GM12878 (cell line): ENCODE measurements around the gene INSRR.

Experiments used
- ATF7 ChIP-seq: fragments of 450-650 bp; IDR thresholded peaks from 2 replicates; pipeline ENCODE4 v1.6.1; 2016; ENCODE audit warnings: low read depth, mild to moderate bottlenecking
- EP300 ChIP-seq, 2 experiments: fragments of 150-350 bp in 1 of 2; IDR thresholded peaks; 2 replicates each; pipeline ENCODE4 v1.6.1; 2011 to 2012; ENCODE audit warnings: low read depth in 2 of 2, low read length in 2 of 2, borderline replicate concordance in 1 of 2, improper control_type of control experiment in 1 of 2, inconsistent platforms in 1 of 2; ENCODE audit not compliant: control insufficient read depth in 1 of 2
- EZH2 ChIP-seq: IDR thresholded peaks from 2 replicates; pipeline ENCODE4 v1.6.1; 2012; ENCODE audit warnings: low read depth, mild to moderate bottlenecking, control low read depth, inconsistent platforms, low read length, borderline replicate concordance; ENCODE audit not compliant: control insufficient read depth
- FOS ChIP-seq: IDR thresholded peaks from 3 replicates; pipeline ENCODE4 v1.6.1; 2011; ENCODE audit warnings: borderline replicate concordance; ENCODE audit not compliant: insufficient read length; ENCODE audit errors: extremely low read depth
- GABPA ChIP-seq: IDR thresholded peaks from 2 replicates; pipeline ENCODE4 v1.6.1; 2014; ENCODE audit warnings: antibody characterized with exemption, low read depth, mild to moderate bottlenecking, inconsistent platforms
- PAX8 ChIP-seq: fragments of 450-650 bp; IDR thresholded peaks from 2 replicates; pipeline ENCODE4 v1.6.1; 2017; ENCODE audit warnings: mild to moderate bottlenecking, moderate library complexity
- RAD21 ChIP-seq: IDR thresholded peaks from 2 replicates; pipeline ENCODE4 v1.6.1; 2011; ENCODE audit warnings: mild to moderate bottlenecking, low read depth, low read length, moderate library complexity; ENCODE audit not compliant: insufficient read depth
- TBL1XR1 ChIP-seq: IDR thresholded peaks from 2 replicates; pipeline ENCODE4 v1.6.1; 2012; ENCODE audit warnings: low read depth, low read length, improper control_type of control experiment
- YY1 ChIP-seq: IDR thresholded peaks from 2 replicates; pipeline ENCODE4 v1.6.1; 2011; ENCODE audit warnings: low read depth, mild to moderate bottlenecking, low read length
- TF ChIP-seq, protein P1 (sequence below), 3 experiments: IDR thresholded peaks in 2 of 3; conservative IDR thresholded peaks in 1 of 3; 2 replicates each; pipeline ENCODE4 v1.5.1; 2011; ENCODE audit warnings: low read depth in 3 of 3, low read length in 3 of 3, mild to moderate bottlenecking in 3 of 3, control low read depth in 2 of 3, moderate library complexity in 2 of 3, inconsistent platforms in 1 of 3, mixed read lengths in 1 of 3; ENCODE audit not compliant: control insufficient read depth in 2 of 3, insufficient read depth in 1 of 3; ENCODE audit errors: extremely low read depth in 1 of 3
- TF ChIP-seq, protein P2 (sequence below): IDR thresholded peaks from 2 replicates; pipeline ENCODE4 v1.6.1; 2011; ENCODE audit warnings: borderline replicate concordance, low read depth, mild to moderate bottlenecking, moderate library complexity, low read length; ENCODE audit not compliant: insufficient read depth, poor library complexity, severe bottlenecking

DNA sequence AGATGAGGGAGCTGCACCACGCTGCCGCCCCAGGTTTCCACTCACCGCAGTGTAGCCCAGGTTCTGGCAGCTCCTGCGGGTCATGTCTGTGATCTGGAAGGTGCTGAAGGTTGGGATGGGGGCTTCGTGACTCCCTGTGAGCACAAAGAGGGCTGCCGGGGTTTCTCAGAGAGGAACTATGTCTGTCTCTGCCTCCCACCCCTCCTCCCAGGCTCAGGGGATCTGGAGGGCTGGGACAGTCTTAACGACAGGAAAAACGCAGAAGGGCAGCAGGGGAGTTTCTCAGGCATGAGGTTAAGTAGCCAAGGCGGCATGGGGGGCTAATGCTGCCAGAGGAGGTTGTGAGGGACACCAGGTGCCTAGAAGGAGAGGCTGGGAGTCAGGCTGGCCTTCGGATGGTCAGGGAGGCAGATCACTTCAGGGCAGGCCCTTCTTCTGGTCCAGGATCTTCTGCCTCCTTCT lies 42.9 kb downstream of the INSRR start:
- no peak for TF ChIP-seq TBL1XR1
- TF ChIP-seq, protein P1, sequence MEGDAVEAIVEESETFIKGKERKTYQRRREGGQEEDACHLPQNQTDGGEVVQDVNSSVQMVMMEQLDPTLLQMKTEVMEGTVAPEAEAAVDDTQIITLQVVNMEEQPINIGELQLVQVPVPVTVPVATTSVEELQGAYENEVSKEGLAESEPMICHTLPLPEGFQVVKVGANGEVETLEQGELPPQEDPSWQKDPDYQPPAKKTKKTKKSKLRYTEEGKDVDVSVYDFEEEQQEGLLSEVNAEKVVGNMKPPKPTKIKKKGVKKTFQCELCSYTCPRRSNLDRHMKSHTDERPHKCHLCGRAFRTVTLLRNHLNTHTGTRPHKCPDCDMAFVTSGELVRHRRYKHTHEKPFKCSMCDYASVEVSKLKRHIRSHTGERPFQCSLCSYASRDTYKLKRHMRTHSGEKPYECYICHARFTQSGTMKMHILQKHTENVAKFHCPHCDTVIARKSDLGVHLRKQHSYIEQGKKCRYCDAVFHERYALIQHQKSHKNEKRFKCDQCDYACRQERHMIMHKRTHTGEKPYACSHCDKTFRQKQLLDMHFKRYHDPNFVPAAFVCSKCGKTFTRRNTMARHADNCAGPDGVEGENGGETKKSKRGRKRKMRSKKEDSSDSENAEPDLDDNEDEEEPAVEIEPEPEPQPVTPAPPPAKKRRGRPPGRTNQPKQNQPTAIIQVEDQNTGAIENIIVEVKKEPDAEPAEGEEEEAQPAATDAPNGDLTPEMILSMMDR (IDR thresholded peaks at IDR 0.05 in 2 of 3, conservative IDR thresholded peaks at IDR 0.05 in 1 of 3; ENCODE audit: control insufficient read depth in 2 of 3, extremely low read depth in 1 of 3, insufficient read depth in 1 of 3, low read depth in 3 of 3, low read length in 3 of 3) = no peak
- TF ChIP-seq FOS = no peak
- TF ChIP-seq, protein P2, sequence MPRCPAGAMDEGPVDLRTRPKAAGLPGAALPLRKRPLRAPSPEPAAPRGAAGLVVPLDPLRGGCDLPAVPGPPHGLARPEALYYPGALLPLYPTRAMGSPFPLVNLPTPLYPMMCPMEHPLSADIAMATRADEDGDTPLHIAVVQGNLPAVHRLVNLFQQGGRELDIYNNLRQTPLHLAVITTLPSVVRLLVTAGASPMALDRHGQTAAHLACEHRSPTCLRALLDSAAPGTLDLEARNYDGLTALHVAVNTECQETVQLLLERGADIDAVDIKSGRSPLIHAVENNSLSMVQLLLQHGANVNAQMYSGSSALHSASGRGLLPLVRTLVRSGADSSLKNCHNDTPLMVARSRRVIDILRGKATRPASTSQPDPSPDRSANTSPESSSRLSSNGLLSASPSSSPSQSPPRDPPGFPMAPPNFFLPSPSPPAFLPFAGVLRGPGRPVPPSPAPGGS = no peak
- TF ChIP-seq GABPA = no peak
- no peak for TF ChIP-seq RAD21
- TF ChIP-seq YY1 = no peak
- TF ChIP-seq ATF7 = no peak
- no peak for TF ChIP-seq PAX8
- no peak for TF ChIP-seq EP300 (IDR thresholded peaks at IDR 0.05; ENCODE audit: borderline replicate concordance in 1 of 2, control insufficient read depth in 1 of 2, low read depth in 2 of 2, low read length in 2 of 2)
- no peak for TF ChIP-seq EZH2
